Skin of body (tissue), 2 donors: Measurements from ENCODE around the gene CPVL. TPM values are rescaled to one million over a fixed set of nuclear protein-coding genes. Genes with fewer than 3 reads are reported as not detected.
"Not testable (repeated sequence)": the region's sequence is repeated elsewhere in the genome, so short reads cannot be mapped to it uniquely, and the experiment has no call there.

ENCODE experiments used
- DNase-seq: peaks from one replicate; lab custom pipeline; 2025; lab: John Stamatoyannopoulos, UW
- total RNA-seq: library from RNA; depleted of rRNA; stranded (reverse); fragments of >200 nt; gene quantifications from one replicate; pipeline ENCODE4 v1.2.3, GENCODE V29; 2014

The CPVL gene
- total RNA-seq, 1 donor from 2014 or later: 12.6 TPM

DNA sequence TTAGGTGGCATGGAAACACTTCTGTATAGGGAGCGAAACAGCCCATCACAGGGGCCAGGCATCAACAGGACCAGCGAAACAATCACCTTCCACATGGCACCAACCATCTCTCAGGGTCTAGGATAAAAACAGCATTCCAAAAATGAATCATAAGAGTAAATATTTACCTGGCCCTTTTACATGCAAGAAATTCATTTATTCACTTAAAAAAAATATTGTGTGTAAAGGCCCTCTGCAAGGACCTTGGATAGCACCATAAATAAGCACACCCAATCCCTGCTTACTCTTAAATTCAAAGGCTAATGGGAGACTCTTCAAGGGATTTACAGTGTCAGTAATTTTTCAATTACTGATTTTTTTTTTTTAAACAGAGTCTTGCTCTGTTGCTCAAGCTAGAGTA, 25.4 kb downstream of the CPVL start:
- DNase-seq: no peak

DNA sequence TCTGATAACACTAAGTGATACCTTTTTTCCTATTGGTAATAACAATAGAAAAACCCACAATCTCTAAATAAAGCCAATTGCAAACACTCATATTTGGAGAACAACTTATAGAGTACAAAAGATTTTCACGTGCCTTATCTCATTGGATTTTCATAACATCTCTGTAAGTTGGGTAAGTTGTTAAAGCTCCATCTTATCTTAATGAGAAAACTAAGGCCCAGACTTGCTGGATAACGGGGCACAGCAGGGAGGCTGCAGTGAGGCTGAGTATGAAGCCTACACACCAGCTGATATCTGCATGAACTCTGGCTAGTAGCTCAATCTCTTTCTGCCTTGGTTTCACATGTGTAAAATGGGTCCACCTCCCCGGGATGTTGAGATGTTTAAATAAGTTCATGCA, 26.8 kb downstream of the CPVL start:
- DNase-seq: no peak

- peak; percentile 7 for DNase-seq
Measured at GRCh38 chr7:29116361-29117200, 29.8 kb downstream of the CPVL start.

- DNase-seq: no peak
Measured at GRCh38 chr7:29115753-29116152, 30.6 kb downstream of the CPVL start.

DNA sequence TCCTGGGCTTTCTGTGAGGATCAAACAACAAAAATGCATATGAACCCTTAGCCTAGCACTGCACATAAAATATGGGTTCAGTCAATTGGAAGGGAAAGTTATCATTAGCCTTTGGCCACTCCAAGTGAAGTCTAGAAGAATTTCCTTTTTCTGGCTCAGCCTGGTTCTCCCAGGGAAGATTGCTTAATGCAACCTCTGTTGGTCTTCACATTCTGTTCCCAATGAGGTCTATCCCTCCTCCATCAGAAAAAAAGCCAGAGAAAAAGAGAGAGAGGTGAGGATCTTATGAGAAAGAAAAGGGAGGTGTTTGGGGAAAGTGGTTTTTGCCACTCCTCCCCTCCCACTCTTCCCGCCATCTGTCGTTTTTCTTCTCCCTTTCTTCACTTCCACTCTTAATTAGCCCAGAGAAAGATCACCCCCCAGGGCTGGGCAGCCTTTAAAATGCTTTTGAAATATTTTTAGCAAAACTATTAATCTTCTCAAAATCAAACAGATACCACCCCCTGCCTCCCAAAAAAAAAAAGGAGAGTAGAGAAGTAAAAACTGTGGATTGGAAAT, 31.1 kb downstream of the CPVL start:
- DNase-seq: no peak

DNA sequence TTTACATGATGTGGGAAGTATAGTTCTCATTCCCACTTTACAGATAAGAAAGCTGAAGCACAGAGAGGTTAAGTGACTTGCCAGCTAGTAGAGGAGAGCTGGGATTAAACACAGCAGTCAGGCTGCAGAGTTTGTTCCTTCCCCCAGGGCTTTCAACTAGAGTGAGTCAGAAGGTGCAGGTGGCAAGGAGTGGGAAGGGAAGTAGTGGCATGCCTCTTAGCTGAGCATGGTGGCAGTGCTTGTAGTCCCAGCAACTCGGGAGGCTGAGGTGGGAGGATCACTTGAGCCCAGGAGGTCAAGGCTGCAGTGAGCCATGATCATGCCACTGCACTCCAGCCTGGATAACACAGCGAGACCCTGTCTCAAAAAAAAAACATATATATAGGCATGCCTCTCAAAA, 32.1 kb downstream of the CPVL start:
- not testable (repeated sequence) for DNase-seq

- DNase-seq: no peak
Measured at GRCh38 chr7:29113384-29114102, 32.8 kb downstream of the CPVL start.

GRCh38 chr7:29112721-29113120, 33.6 kb downstream of the CPVL start:
- no peak for DNase-seq

GRCh38 chr7:29109899-29110298, 36.4 kb downstream of the CPVL start:
- no peak for DNase-seq

- no peak for DNase-seq
Measured at GRCh38 chr7:29109358-29109757, 37.0 kb downstream of the CPVL start.

DNA sequence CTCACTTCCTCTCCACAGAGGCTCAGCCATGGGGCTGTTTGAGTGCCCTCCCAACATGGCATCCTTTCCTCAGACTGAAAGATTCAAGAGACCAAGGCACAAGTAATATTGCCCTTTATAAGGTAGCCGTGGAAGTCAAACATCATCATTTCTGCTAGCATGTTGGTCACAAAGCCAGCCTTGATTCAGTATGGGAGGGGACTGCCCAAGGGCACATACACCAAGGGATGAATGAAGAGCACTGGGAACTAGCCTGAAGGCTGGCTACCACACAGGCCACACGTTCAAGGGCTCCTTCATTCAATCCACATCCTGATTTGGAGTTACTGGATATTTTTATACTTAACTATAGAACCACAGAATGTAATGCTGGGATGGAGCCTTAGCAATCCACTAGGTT, 39.3 kb downstream of the CPVL start:
- no peak for DNase-seq

DNA sequence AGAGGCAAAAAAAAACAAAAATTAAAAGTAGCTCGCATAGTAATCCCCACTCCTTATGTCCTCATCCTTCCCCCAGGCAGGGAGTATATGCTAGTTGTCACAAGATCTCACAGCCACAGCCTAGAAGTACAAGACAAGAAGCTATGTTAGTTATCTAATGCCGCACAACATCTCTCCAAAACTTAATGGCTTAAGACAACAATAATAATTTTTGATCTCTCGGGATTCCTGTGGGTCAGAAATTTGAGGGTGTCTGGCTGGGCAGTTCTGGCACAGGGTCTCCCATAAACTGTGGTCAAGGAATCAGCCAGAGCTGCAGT, 39.7 kb downstream of the CPVL start:
- DNase-seq: no peak

DNA sequence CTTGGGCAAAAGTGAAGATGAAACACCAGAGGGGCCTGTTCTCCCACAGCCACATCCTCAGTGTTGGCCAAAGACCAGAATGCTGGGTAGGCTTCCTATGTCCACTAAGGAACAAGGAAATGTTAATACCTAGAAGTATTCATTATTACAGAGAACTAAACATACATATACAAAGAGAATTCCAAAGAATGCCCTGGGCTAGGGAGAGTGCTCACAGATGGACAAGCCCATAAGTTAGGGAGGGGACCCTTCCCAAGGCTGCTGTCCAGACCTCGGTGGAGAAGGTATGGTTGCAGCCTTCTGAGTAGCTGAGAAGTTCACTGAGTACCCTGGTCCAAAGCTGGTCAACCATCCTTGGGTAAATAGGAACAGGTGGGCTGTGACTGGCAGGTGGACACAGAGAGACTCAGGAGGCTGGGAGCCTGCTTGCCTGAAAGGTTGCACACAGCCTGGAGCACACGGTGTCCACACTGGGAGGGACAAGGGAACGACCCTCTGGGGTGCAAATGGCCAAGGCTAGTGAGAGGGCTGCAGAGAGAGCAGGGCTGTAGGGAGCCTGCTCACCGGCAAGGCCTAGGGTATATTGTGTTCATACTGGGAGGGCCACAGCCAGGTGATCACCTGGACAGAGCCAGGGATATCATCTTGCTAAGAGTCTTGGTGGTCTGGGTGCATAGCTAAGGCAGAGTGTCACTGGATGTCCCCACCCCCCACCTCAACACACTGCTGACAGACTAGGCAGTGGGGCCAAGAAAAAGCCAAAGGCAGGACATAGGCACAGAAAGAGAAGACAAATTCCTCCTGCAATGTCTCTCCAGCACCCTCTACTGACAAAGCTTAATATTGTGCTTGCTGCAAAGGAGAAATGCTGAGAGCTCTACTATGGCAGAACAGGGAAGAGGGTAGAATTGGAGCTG, 40.3 kb downstream of the CPVL start:
- DNase-seq: peak; percentile 69

DNA sequence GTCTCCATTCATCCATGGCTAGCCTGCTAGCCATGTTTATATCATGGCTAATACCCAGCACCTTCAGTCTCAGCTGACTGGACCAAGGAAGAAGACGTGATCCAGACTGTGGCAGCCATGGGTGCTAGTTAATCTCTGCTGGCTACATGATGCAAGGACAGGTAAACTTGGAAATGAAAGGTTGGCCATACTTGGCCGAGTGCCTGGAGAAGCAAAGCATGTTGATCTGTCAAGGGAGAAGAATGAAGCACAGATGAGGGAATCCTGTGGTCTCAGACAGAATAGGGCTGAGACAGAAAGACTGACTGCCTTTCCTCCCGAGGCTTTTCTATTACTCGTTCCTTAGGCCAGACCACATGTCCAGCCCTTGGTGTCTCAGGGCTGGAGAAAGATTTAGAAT, 41.1 kb downstream of the CPVL start:
- DNase-seq: no peak

- DNase-seq: peak; percentile 79
Measured at GRCh38 chr7:29102558-29103151, 43.7 kb downstream of the CPVL start.

DNA sequence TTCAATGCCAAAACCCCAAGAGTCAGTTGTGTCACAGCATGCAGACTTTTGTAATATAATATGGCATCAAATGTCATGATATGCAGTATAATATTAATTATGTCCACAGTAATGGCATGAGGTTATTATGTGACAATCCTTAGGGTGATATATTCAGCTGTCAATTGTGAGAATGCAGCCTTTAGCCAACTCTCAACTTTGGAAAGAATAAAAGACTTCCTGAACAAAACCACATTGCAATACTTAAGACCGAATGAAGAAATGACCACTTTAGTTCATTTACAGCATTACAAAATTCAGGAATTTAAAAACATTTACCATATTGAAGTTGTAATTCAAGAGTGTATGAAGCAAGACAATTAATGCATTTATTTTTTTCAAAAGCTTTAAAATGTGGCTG, 45.4 kb downstream of the CPVL start:
- DNase-seq: no peak

GRCh38 chr7:29099896-29100847, 46.2 kb downstream of the CPVL start:
- peak; percentile 18 for DNase-seq

GRCh38 chr7:29096446-29096730, 49.9 kb downstream of the CPVL start:
- no peak for DNase-seq

GRCh38 chr7:29095631-29096445, 50.5 kb downstream of the CPVL start:
- DNase-seq: peak; percentile 28
